HepG2 (cell line): ENCODE measurements around the gene OCSTAMP. TPM values are rescaled to one million over a fixed set of nuclear protein-coding genes. Genes with fewer than 3 reads are reported as not detected.
A peak's percentile ranks its signal among the peaks of the same experiment; 100 is the strongest.

Source experiments
- CBFB ChIP-seq: sonication (generic); formaldehyde crosslinking; IDR thresholded peaks from 2 replicates; pipeline ENCODE4 v1.4.0; 2020; ENCODE audit warnings: missing genetic modification reagents
- CHD2 ChIP-seq: IDR thresholded peaks from 2 replicates; pipeline ENCODE4 v1.6.1; 2011; ENCODE audit warnings: low read depth, low read length, improper control_type of control experiment
- FUBP1 ChIP-seq: sonication (generic); formaldehyde crosslinking; IDR thresholded peaks from 2 replicates; pipeline ENCODE4 v1.5.1; 2020; ENCODE audit warnings: missing genetic modification reagents, mild to moderate bottlenecking, borderline replicate concordance
- KMT2B ChIP-seq: IDR thresholded peaks from 2 replicates; pipeline ENCODE4 v1.6.1; 2016; ENCODE audit warnings: missing genetic modification reagents, missing compliant biosample characterization
- MAFF ChIP-seq: IDR thresholded peaks from 2 replicates; pipeline ENCODE4 v1.6.1; 2011; ENCODE audit warnings: low read depth, low read length, improper control_type of control experiment
- SUZ12 ChIP-seq: fragments of 150-350 bp; IDR thresholded peaks from 2 replicates; pipeline ENCODE4 v1.6.1; 2014; ENCODE audit warnings: low read depth, low read length
- ZNF549 ChIP-seq: sonication (generic); formaldehyde crosslinking; IDR thresholded peaks from 2 replicates; pipeline ENCODE4 v1.5.0; 2020; ENCODE audit warnings: missing genetic modification reagents
- polyA plus RNA-seq, 8 experiments: library from polyadenylated mRNA; depleted of rRNA in 3 of 8; stranded (reverse) in 7 of 8; unstranded in 1 of 8; fragments of >200 nt; fragmentation: Illumina TruSeq in 4 of 8; extraction: Trizol in 4 of 8; gene quantifications; 2 replicates each; pipeline versions ENCODE4 v1.2.1 to v1.2.3, GENCODE V29; 2011 to 2016; ENCODE audit warnings: low read depth in 4 of 8, missing spikeins in 1 of 8, mixed read lengths in 1 of 8; ENCODE audit not compliant: insufficient read depth in 1 of 8
- total RNA-seq, 5 experiments: library from RNA; depleted of rRNA; stranded (reverse); fragments of >200 nt; fragmentation: Illumina TruSeq; extraction: Trizol; gene quantifications; 2 replicates each; pipeline ENCODE4 v1.2.3, GENCODE V29; 2016; ENCODE audit warnings: low read depth in 1 of 5
- TF ChIP-seq, protein P1 (sequence below): sonication (generic); formaldehyde crosslinking; IDR thresholded peaks from 2 replicates; pipeline ENCODE4 v1.5.0; 2020; ENCODE audit warnings: mild to moderate bottlenecking, missing genetic modification reagents
- TF ChIP-seq, protein P2 (sequence below), 2 experiments: fragments of 450-650 bp in 1 of 2; sonication (generic) in 1 of 2; formaldehyde crosslinking in 1 of 2; IDR thresholded peaks; 2 replicates each; pipeline versions ENCODE4 v1.6.1 to v1.8.0; 2016 to 2022; ENCODE audit warnings: antibody characterized with exemption in 1 of 2, mild to moderate bottlenecking in 1 of 2, missing genetic modification reagents in 1 of 2
- TF ChIP-seq, protein P3 (sequence below): sonication (generic); formaldehyde crosslinking; IDR thresholded peaks from 2 replicates; pipeline ENCODE4 v1.4.0; 2020; ENCODE audit warnings: low read depth, missing genetic modification reagents

Gene OCSTAMP
- total and polyA plus RNA-seq, 2 of the 13 experiments (the other 11 are each of a cell fraction or from before 2014, with no cell fraction given), result not detected

DNA sequence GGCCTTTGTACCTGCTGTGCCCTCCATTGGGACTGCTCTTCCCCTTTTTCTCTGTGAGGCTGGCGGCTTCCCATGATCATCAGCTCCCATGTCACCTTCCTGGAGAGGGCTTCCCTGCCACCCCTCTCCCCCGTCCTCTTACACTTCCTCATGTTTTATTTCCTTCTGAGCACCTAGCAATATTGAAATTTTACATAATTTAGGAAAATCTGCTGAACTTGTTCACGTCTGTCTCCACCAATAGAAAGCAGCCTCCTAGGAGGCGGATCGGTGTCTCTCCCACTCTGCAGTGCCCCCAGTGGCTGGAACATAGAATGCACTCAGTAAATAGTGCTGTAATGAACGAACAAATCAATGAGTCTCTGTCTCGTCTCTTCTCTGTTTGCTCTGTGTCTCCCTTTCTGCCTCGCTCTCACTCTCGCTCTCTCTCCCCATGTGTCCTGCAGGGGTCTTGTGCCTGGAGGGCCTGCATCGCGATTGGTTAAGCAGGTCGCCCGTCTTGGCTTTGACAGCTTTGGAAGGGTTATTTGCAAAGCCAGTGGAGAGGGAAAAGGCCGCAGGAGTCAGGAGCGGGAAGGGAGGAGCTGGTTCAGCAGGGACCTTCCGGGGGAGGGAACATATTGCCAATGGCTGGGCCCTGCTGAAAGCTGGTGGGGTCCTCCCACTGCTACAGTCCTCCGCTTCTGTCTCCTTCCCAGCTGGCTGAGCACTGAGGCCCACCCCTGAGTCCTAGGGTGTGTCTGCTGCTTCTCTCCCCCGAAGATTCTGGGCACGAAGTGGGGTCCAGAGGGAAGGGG is 12.1 kb upstream of the OCSTAMP start (continued):
- TF ChIP-seq FUBP1 (CRISPR knock-in tag), result no peak
- TF ChIP-seq, protein P1, sequence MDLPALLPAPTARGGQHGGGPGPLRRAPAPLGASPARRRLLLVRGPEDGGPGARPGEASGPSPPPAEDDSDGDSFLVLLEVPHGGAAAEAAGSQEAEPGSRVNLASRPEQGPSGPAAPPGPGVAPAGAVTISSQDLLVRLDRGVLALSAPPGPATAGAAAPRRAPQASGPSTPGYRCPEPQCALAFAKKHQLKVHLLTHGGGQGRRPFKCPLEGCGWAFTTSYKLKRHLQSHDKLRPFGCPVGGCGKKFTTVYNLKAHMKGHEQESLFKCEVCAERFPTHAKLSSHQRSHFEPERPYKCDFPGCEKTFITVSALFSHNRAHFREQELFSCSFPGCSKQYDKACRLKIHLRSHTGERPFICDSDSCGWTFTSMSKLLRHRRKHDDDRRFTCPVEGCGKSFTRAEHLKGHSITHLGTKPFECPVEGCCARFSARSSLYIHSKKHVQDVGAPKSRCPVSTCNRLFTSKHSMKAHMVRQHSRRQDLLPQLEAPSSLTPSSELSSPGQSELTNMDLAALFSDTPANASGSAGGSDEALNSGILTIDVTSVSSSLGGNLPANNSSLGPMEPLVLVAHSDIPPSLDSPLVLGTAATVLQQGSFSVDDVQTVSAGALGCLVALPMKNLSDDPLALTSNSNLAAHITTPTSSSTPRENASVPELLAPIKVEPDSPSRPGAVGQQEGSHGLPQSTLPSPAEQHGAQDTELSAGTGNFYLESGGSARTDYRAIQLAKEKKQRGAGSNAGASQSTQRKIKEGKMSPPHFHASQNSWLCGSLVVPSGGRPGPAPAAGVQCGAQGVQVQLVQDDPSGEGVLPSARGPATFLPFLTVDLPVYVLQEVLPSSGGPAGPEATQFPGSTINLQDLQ (CRISPR knock-in tag), result no peak; the same call in 1 of the 2 replicates
- no peak for TF ChIP-seq CHD2
- no peak for TF ChIP-seq CBFB (CRISPR knock-in tag)
- TF ChIP-seq SUZ12, result no peak
- no peak for TF ChIP-seq KMT2B (CRISPR knock-in tag)
- peak; percentile 3; the same call in 1 of the 2 replicates for TF ChIP-seq MAFF
- TF ChIP-seq, protein P2, sequence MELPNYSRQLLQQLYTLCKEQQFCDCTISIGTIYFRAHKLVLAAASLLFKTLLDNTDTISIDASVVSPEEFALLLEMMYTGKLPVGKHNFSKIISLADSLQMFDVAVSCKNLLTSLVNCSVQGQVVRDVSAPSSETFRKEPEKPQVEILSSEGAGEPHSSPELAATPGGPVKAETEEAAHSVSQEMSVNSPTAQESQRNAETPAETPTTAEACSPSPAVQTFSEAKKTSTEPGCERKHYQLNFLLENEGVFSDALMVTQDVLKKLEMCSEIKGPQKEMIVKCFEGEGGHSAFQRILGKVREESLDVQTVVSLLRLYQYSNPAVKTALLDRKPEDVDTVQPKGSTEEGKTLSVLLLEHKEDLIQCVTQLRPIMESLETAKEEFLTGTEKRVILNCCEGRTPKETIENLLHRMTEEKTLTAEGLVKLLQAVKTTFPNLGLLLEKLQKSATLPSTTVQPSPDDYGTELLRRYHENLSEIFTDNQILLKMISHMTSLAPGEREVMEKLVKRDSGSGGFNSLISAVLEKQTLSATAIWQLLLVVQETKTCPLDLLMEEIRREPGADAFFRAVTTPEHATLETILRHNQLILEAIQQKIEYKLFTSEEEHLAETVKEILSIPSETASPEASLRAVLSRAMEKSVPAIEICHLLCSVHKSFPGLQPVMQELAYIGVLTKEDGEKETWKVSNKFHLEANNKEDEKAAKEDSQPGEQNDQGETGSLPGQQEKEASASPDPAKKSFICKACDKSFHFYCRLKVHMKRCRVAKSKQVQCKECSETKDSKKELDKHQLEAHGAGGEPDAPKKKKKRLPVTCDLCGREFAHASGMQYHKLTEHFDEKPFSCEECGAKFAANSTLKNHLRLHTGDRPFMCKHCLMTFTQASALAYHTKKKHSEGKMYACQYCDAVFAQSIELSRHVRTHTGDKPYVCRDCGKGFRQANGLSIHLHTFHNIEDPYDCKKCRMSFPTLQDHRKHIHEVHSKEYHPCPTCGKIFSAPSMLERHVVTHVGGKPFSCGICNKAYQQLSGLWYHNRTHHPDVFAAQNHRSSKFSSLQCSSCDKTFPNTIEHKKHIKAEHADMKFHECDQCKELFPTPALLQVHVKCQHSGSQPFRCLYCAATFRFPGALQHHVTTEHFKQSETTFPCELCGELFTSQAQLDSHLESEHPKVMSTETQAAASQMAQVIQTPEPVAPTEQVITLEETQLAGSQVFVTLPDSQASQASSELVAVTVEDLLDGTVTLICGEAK (IDR thresholded peaks at IDR 0.05), result no peak
- TF ChIP-seq, protein P2 (CRISPR knock-in tag; IDR thresholded peaks at IDR 0.05), result no peak
- no peak for TF ChIP-seq ZNF549 (CRISPR knock-in tag)
- TF ChIP-seq, protein P3, sequence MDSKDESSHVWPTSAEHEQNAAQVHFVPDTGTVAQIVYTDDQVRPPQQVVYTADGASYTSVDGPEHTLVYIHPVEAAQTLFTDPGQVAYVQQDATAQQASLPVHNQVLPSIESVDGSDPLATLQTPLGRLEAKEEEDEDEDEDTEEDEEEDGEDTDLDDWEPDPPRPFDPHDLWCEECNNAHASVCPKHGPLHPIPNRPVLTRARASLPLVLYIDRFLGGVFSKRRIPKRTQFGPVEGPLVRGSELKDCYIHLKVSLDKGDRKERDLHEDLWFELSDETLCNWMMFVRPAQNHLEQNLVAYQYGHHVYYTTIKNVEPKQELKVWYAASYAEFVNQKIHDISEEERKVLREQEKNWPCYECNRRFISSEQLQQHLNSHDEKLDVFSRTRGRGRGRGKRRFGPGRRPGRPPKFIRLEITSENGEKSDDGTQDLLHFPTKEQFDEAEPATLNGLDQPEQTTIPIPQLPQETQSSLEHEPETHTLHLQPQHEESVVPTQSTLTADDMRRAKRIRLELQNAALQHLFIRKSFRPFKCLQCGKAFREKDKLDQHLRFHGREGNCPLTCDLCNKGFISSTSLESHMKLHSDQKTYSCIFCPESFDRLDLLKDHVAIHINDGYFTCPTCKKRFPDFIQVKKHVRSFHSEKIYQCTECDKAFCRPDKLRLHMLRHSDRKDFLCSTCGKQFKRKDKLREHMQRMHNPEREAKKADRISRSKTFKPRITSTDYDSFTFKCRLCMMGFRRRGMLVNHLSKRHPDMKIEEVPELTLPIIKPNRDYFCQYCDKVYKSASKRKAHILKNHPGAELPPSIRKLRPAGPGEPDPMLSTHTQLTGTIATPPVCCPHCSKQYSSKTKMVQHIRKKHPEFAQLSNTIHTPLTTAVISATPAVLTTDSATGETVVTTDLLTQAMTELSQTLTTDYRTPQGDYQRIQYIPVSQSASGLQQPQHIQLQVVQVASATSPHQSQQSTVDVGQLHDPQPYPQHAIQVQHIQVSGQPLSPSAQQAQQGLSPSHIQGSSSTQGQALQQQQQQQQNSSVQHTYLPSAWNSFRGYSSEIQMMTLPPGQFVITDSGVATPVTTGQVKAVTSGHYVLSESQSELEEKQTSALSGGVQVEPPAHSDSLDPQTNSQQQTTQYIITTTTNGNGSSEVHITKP (CRISPR knock-in tag), result no peak; the same call in 1 of the 2 replicates
